Sigmoid colon (tissue), 7 donors: Measurements from ENCODE around the gene GALR3. TPM values are rescaled to one million over a fixed set of nuclear protein-coding genes. Genes with fewer than 3 reads are reported as not detected.

Experiments used
- DNase-seq: peaks from one replicate; pipeline ENCODE4 v3.0.0-alpha.2; 2019
- H3K27ac ChIP-seq, 4 donors: fragments of 200-600 bp; sonication (generic); one replicate each; pipeline ENCODE4 v1.5.1; 2016 to 2019; ENCODE audit warnings: mild to moderate bottlenecking in 1 of 4
- H3K27me3 ChIP-seq, 3 donors: fragments of 200-600 bp; sonication (generic); one replicate each; pipeline ENCODE4 v1.5.1; 2019; ENCODE audit warnings: mild to moderate bottlenecking in 1 of 3
- H3K36me3 ChIP-seq, 4 donors: fragments of 200-600 bp; sonication (generic); one replicate each; pipeline ENCODE4 v1.5.1; 2016 to 2019
- H3K4me1 ChIP-seq, 4 donors: fragments of 200-600 bp; sonication (generic); one replicate each; pipeline ENCODE4 v1.5.1; 2017 to 2019
- H3K4me3 ChIP-seq, 4 donors: fragments of 200-600 bp; sonication (generic); one replicate each; pipeline ENCODE4 v1.5.1; 2017 to 2019; ENCODE audit warnings: mild to moderate bottlenecking in 2 of 4, moderate library complexity in 1 of 4
- H3K9me3 ChIP-seq, 4 donors: fragments of 200-600 bp in 3 of 4; sonication (generic) in 3 of 4; one replicate each; pipeline versions ENCODE4 v1.5.1 to v1.6.1; 2013 to 2019
- EP300 ChIP-seq, 4 donors: sonication (generic); formaldehyde crosslinking; IDR thresholded peaks; one replicate each; pipeline ENCODE4 v1.6.1; 2017; ENCODE audit warnings: antibody characterized with exemption in 4 of 4
- POLR2A ChIP-seq, 2 donors: fragments of 450-650 bp; IDR thresholded peaks; one replicate each; pipeline ENCODE4 v1.6.1; 2016; ENCODE audit warnings: antibody characterized with exemption in 2 of 2, mild to moderate bottlenecking in 2 of 2, moderate library complexity in 2 of 2
- POLR2AphosphoS5 ChIP-seq, 4 donors: sonication (generic); formaldehyde crosslinking; IDR thresholded peaks; one replicate each; pipeline ENCODE4 v1.6.1; 2017; ENCODE audit warnings: antibody characterized with exemption in 4 of 4
- WGBS, 2 donors: extraction: QIAGEN DNeasy Blood & Tissue Kit; methylation state at CpG; one replicate each; pipeline ENCODE4 v1.1.7; 2013; 5-methylcytosine and 5-hydroxymethylcytosine counted together
- intact Hi-C: fragments of 100-400 bp; cut with DNase I; formaldehyde crosslinking; loops from one replicate; pipeline ENCODE4 v1.15.1; 2023
- polyA plus RNA-seq, 3 donors: library from polyadenylated mRNA; stranded (reverse); fragments of 200-250 nt; gene quantifications; one replicate each; pipeline ENCODE4 v1.2.3, GENCODE V29; 2013
- total RNA-seq, 4 donors: library from RNA; depleted of rRNA; stranded (reverse); fragments of >200 nt; gene quantifications; one replicate each; pipeline ENCODE4 v1.1.0, GENCODE V29; 2016
- TF ChIP-seq, protein P1 (sequence below), 4 experiments: fragments of 450-650 bp in 3 of 4; fragments of 200-600 bp in 1 of 4; IDR thresholded peaks; one replicate each; pipeline ENCODE4 v1.5.1; 2016 to 2019; ENCODE audit warnings: antibody characterized with exemption in 4 of 4, mild to moderate bottlenecking in 3 of 4, moderate library complexity in 2 of 4
- donor health status: healthy with polysubstance abuse.
- donor health status: Bipolar disorder and iron deficiency.
- donor health status: healthy.

The GALR3 gene
- total and polyA plus RNA-seq, 7 donors: not detected

- Histone ChIP-seq H3K27me3 (no peaks in the 10 kb centered on the region), H3K4me3 (peak overlapping the region; percentile 57 to 68 (median 64)), H3K9me3 (no peaks in the 10 kb centered on the region), H3K36me3 (no peaks in the 10 kb centered on the region), H3K27ac (peak overlapping the region; percentile 87 to 96 (median 91)), H3K4me1 (peaks cover 0 to 63% (median 42%) of the 10 kb centered on the region in 4 donors)
- TF ChIP-seq, protein P1, sequence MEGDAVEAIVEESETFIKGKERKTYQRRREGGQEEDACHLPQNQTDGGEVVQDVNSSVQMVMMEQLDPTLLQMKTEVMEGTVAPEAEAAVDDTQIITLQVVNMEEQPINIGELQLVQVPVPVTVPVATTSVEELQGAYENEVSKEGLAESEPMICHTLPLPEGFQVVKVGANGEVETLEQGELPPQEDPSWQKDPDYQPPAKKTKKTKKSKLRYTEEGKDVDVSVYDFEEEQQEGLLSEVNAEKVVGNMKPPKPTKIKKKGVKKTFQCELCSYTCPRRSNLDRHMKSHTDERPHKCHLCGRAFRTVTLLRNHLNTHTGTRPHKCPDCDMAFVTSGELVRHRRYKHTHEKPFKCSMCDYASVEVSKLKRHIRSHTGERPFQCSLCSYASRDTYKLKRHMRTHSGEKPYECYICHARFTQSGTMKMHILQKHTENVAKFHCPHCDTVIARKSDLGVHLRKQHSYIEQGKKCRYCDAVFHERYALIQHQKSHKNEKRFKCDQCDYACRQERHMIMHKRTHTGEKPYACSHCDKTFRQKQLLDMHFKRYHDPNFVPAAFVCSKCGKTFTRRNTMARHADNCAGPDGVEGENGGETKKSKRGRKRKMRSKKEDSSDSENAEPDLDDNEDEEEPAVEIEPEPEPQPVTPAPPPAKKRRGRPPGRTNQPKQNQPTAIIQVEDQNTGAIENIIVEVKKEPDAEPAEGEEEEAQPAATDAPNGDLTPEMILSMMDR (IDR thresholded peaks at IDR 0.05): no peak
- TF ChIP-seq POLR2A (IDR thresholded peaks at IDR 0.05) (no peak), EP300 (IDR thresholded peaks at IDR 0.05) (no peak), POLR2AphosphoS5 (IDR thresholded peaks at IDR 0.05) (peak in 1 of 4 donors; percentile 17)
- 1 to 3% methylated on average over 19 of the region's 19 CpGs for WGBS, 2 donors
- intact Hi-C loops: loop anchor here (5.0 kb wide), 1 partner anchor 59 kb away; no protein-coding TSS in a partner anchor
- peak; percentile 75 for DNase-seq
Observed at GRCh38 chr22:37806409-37807333, 16.5 kb upstream of the GALR3 start.

DNA sequence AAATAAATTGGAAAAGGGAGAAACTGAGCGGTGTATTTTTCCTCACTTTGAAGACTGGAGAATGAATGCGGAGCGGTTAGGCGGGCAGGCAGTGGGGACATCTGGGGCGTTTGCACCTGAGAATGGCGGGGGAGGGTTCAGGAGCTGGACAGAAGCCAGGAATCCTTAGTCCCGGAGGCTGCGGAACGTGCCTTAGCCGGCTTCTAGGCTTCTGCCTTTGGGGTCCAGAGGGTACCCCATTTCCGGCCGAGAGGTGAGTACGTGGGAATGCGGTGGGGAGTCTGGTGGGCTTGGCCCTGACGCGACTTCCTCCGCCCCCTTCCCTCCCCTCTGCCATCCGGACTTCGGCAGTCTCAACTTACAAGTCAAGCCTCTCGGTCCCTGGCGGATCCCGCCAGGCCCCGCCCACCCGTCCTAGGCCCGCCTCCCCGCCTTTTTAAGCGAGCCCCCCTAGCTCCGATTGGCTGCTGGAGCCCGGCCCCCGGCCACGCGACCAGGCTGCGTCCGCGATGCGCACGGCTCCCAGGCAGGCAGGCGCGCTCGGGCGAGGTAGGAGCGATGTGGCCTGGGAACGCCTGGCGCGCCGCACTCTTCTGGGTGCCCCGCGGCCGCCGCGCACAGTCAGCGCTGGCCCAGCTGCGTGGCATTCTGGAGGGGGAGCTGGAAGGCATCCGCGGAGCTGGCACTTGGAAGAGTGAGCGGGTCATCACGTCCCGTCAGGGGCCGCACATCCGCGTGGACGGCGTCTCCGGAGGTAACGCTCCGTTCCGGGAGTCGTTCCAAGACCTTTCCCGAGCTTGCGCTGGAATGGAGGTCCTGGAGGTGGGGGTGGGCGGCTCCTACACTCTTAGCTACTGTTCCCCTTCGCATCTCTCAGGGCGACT is 15.5 kb upstream of the GALR3 start, which contains the start of gene GCAT:
Gene GCAT, plus strand, starts transcription at position 525 of the 884 bp plus-strand sequence. Its CDS starts 34 bp downstream, at position 559.
- WGBS, 2 donors: 0% methylated on average over 73 of the region's 73 CpGs
- intact Hi-C loops: loop anchor here (5.0 kb wide), 1 partner anchor 60 kb away; no protein-coding TSS in a partner anchor

DNA sequence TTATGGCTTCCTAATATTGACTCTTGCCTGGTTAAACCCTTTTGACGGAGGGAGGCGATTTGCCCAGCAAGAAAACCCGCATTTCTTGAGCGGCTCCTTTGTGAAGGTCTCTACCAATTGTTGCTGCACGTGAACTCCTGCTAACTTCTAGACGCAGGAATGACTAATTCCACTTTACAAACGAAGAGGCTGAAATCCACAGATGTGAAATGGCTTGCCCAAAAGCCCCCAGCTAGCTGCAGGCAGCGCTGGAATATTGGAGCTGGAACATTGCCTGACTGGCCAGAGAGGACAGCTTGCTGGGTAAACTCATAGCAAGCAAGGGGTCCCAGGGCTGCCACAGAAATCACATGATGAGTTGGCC is 14.9 kb upstream of the GALR3 start:
- no peak for TF ChIP-seq EP300 (IDR thresholded peaks at IDR 0.05)
- Histone ChIP-seq H3K4me3 (peak overlapping the region; percentile 57 to 68 (median 64)), H3K27ac (peak overlapping the region; percentile 87 to 96 (median 91)), H3K36me3 (no peaks in the 10 kb centered on the region), H3K4me1 (peaks cover 0 to 48% (median 30%) of the 10 kb centered on the region in 4 donors), H3K9me3 (no peaks in the 10 kb centered on the region), H3K27me3 (no peaks in the 10 kb centered on the region)
- DNase-seq: no peak
- 3 to 9% methylated on average over 8 of the region's 8 CpGs for WGBS, 2 donors
- intact Hi-C loops: loop anchor here (5.0 kb wide), 1 partner anchor 61 kb away; no protein-coding TSS in a partner anchor

More for the DNA sequence above, 15.5 kb upstream of the GALR3 start, which contains the start of gene GCAT:
- peak within 1 kb of the TSS; percentile 87 to 96 (median 91) for H3K27ac ChIP-seq
- H3K4me3 ChIP-seq: peak within 1 kb of the TSS; percentile 57 to 68 (median 64)
- no peaks in the 10 kb centered on the region for H3K36me3 ChIP-seq
- DNase-seq: peak; percentile 98
- TF ChIP-seq POLR2A (IDR thresholded peaks at IDR 0.05) (peak; percentile 58 to 65), EP300 (IDR thresholded peaks at IDR 0.05) (no peak), POLR2AphosphoS5 (IDR thresholded peaks at IDR 0.05) (peak; percentile 63 to 86 (median 80))
- H3K27me3 ChIP-seq: no peaks in the 10 kb centered on the region
- no peaks in the 10 kb centered on the region for H3K9me3 ChIP-seq
- H3K4me1 ChIP-seq: peaks cover 0 to 55% (median 36%) of the 10 kb centered on the region in 4 donors

- intact Hi-C loops: loop anchor here (5.0 kb wide), 1 partner anchor 63 kb away; no protein-coding TSS in a partner anchor
- TF ChIP-seq, protein P1 (IDR thresholded peaks at IDR 0.05): no peak
- TF ChIP-seq POLR2AphosphoS5 (IDR thresholded peaks at IDR 0.05) (no peak), EP300 (IDR thresholded peaks at IDR 0.05) (no peak), POLR2A (IDR thresholded peaks at IDR 0.05) (no peak)
- peaks cover 0 to 34% (median 19%) of the 10 kb centered on the region in 4 donors for H3K4me1 ChIP-seq
- H3K27ac ChIP-seq: no peak overlapping the region
- no peak for DNase-seq
- peaks cover 0 to 7% (median 0%) of the 10 kb centered on the region in 4 donors for H3K36me3 ChIP-seq
- no peak overlapping the region for H3K4me3 ChIP-seq
- WGBS, 2 donors: 97% methylated on average over 5 of the region's 5 CpGs
- no peaks in the 10 kb centered on the region for H3K27me3 ChIP-seq
- no peaks in the 10 kb centered on the region for H3K9me3 ChIP-seq
Observed at GRCh38 chr22:37809672-37810333, 13.4 kb upstream of the GALR3 start.

- no peak for DNase-seq
- WGBS, 2 donors: 94 to 95% methylated on average over 2 of the region's 2 CpGs
- Histone ChIP-seq H3K27ac (no peak overlapping the region), H3K9me3 (no peaks in the 10 kb centered on the region), H3K36me3 (peaks cover 0 to 20% (median 0%) of the 10 kb centered on the region in 4 donors), H3K27me3 (no peaks in the 10 kb centered on the region), H3K4me3 (no peak overlapping the region), H3K4me1 (peaks cover 0 to 17% (median 13%) of the 10 kb centered on the region in 4 donors)
- TF ChIP-seq POLR2A (IDR thresholded peaks at IDR 0.05) (no peak), POLR2AphosphoS5 (IDR thresholded peaks at IDR 0.05) (no peak), EP300 (IDR thresholded peaks at IDR 0.05) (no peak)
- TF ChIP-seq, protein P1 (IDR thresholded peaks at IDR 0.05): no peak
- intact Hi-C loops: no loop called here
Observed at GRCh38 chr22:37811867-37812266, 11.3 kb upstream of the GALR3 start.
